DMS114 treated with DMSO at 0.1 percent for 48 hours (cell line): ENCODE data around the gene TNFRSF4.
"Not testable (repeated sequence)": the region's sequence is repeated elsewhere in the genome, so short reads cannot be mapped to it uniquely, and the experiment has no call there.

Source experiments
- DNase-seq: peaks from one replicate; lab custom pipeline; 2025; ENCODE audit not compliant: unreplicated experiment; lab: John Stamatoyannopoulos, UW

Gene TNFRSF4

DNA sequence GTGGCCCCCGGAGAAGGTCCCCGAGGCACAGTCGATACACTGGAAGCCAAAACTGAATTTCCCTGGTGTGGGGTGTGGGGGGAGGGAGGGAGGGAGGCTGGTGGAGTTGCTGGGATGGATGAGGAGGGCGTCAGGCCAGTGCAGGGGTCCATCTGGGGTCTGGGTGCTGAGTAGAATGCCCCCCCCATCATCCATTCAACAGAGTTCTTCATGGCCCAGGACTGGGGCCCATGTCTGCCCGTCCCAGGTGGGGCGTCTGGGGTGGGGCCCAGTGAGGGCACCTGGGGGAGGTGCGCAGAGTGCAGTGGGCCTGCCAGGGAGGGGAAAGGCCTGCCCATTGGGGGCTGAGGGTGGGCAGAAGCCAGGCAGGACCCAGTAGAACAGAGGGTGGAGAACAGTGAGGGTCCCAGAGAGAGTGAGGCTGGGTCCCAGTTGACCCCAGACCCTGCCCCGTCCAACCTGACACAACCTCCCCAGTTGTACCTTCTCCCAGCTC is 9.5 kb downstream of the TNFRSF4 start:
- no peak for DNase-seq

- DNase-seq, result no peak
Measured at GRCh38 chr1:1203561-1204424, 10.2 kb downstream of the TNFRSF4 start.

GRCh38 chr1:1202831-1203560 is 11.0 kb downstream of the TNFRSF4 start:
- DNase-seq, result no peak

- no peak for DNase-seq
Measured at GRCh38 chr1:1200876-1201810, 12.8 kb downstream of the TNFRSF4 start.

GRCh38 chr1:1199961-1200875 is 13.7 kb downstream of the TNFRSF4 start:
- DNase-seq, result no peak

GRCh38 chr1:1199141-1199960 is 14.6 kb downstream of the TNFRSF4 start:
- no peak for DNase-seq

GRCh38 chr1:1198423-1199140 is 15.4 kb downstream of the TNFRSF4 start:
- DNase-seq, result no peak

GRCh38 chr1:1197551-1198422 is 16.2 kb downstream of the TNFRSF4 start:
- DNase-seq, result no peak

- no peak for DNase-seq
Measured at GRCh38 chr1:1197188-1197500, 16.8 kb downstream of the TNFRSF4 start.

DNA sequence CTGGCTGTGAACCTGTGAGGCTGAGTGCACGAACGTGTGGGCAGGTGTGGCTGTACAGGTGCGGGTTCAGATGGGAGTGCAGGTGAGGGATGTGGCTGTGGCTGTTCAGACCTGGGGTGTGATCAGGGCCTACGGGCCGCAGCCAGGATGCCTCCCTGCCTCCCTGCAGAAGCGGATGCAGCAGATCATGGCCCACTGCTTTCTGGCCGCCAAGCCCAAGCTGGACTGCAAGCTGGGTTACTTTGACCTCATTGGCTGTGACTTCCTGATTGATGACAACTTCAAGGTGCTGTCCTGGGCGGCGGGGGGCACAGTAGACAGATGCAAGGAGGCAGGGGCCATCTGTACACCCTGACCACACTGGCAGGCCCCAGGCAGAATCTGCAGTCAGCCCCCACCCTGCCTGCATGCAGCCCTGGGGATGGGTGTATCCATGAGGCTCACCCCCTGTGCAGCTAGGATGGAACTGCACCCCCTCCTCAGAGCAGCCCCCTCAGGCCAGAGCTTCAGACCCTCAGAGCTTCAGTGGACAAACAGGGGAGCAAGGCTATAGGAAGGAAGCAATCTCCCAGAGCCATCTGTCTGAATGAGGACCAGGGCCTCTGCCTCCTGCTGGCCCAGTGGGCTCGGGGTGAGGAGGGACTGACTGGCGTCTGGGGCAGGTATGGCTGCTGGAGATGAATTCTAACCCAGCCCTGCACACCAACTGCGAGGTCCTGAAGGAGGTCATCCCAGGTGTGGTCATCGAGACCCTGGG is 17.3 kb downstream of the TNFRSF4 start:
- no peak for DNase-seq

DNA sequence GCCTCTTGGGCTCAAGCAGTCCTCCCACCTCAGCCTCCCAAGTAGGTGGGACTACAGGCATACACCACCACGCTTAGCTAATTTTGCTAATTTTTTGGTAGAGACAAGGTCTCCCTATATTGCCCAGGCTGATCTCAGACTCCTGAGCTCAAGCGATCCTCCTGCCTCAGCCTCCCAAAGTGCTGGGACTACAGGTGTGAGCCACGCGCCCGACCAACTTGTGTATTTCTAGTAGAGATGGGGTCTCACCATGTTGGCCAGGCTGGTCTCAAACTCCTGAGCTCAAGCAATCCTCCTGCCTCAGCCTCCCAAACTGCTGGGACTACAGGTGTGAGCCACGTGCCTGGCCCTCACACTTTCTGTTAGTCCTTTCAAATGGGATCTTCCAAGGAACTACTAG is 18.2 kb downstream of the TNFRSF4 start:
- DNase-seq, result not testable (repeated sequence)

DNA sequence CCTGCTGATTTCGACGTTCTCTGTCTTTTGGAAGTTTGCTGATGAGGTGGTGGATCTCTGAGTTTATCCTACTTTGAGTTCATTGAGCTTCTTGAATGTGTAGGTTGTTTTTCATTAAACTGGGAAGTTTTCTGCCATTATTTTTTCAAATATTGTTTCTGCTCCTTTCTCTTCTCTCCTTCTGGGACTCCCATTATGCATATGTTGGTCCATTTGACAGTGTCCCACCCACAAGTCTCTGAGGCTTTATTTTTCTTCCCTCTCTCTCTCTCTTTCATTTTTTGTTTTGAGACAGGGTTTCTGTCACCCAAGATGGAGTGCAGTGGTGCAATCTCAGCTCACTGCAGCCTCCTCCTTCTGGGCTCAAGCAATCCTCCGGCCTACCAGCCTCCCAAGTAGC is 19.2 kb downstream of the TNFRSF4 start:
- no peak for DNase-seq

DNA sequence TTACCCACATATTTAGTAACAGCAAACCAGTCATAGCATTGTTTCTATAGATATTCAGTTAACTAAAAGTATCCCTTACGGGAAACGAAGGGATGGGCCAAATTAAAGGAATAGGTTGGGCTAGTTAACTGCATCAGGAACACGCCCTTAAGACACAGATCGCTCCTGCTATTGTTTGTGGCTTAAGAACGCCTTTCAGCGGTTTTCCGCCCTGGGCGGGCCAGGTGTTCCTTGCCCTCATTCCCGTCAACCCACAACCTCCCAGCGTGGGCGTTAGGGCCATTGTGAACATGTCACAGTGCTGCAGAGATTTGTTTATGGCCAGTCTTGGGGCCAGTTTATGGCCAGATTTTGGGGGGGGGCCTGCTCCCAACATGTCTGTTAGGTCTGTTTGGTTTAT is 22.2 kb downstream of the TNFRSF4 start:
- no peak for DNase-seq

- DNase-seq, result no peak
Measured at GRCh38 chr1:1189111-1189510, 24.8 kb downstream of the TNFRSF4 start.

DNA sequence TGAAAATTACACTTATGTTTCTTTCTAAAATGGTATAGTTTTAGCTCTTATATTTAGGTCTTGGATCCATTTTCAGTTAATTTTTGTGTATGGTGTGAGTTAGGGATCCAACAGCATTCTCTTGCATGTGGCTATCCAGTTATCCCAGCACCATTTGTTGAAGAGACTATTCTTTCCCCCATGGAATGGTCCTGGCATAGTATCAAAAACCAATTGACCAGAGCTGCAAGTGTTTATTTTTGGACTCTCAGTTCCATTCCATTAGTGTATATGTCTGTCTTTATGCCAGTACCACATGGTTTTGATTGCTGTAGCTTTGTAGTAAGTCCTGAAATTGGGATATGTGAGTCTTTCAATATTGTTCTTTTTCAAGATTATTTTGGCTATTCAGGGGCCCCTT is 26.0 kb downstream of the TNFRSF4 start:
- no peak for DNase-seq

- no peak for DNase-seq
Measured at GRCh38 chr1:1185101-1185765, 28.7 kb downstream of the TNFRSF4 start.
